ENCODE measurements around the gene DGLUCY.

The DGLUCY gene

GRCh38 chr14:91229005-91229382 lies 115.1 kb downstream of the DGLUCY start (continued):
- TF ChIP-seq ZNF335 (tag by site-specific recombination; conservative IDR thresholded peaks at IDR 0.05), result no peak
- TF ChIP-seq, protein P1, sequence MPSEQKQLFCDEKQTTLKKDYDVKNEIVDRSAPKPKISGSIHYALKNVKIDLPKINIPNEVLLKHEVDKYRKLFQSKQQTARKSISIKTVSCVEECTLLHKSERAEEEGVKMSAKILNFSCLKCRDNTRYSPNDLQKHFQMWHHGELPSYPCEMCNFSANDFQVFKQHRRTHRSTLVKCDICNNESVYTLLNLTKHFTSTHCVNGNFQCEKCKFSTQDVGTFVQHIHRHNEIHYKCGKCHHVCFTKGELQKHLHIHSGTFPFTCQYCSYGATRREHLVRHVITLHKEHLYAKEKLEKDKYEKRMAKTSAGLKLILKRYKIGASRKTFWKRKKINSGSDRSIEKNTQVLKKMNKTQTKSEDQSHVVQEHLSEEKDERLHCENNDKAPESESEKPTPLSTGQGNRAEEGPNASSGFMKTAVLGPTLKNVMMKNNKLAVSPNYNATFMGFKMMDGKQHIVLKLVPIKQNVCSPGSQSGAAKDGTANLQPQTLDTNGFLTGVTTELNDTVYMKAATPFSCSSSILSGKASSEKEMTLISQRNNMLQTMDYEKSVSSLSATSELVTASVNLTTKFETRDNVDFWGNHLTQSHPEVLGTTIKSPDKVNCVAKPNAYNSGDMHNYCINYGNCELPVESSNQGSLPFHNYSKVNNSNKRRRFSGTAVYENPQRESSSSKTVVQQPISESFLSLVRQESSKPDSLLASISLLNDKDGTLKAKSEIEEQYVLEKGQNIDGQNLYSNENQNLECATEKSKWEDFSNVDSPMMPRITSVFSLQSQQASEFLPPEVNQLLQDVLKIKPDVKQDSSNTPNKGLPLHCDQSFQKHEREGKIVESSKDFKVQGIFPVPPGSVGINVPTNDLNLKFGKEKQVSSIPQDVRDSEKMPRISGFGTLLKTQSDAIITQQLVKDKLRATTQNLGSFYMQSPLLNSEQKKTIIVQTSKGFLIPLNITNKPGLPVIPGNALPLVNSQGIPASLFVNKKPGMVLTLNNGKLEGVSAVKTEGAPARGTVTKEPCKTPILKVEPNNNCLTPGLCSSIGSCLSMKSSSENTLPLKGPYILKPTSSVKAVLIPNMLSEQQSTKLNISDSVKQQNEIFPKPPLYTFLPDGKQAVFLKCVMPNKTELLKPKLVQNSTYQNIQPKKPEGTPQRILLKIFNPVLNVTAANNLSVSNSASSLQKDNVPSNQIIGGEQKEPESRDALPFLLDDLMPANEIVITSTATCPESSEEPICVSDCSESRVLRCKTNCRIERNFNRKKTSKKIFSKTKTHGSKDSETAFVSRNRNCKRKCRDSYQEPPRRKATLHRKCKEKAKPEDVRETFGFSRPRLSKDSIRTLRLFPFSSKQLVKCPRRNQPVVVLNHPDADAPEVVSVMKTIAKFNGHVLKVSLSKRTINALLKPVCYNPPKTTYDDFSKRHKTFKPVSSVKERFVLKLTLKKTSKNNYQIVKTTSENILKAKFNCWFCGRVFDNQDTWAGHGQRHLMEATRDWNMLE (tag by site-specific recombination; conservative IDR thresholded peaks at IDR 0.05; ENCODE audit: low read depth), result no peak

GRCh38 chr14:91229743-91230200 lies 115.9 kb downstream of the DGLUCY start:
- H3K9me3 ChIP-seq (ENCODE audit: control insufficient read depth, insufficient read depth, low read depth, low read length), result no peaks in the 10 kb centered on the region
- no peaks in the 10 kb centered on the region for H3K36me3 ChIP-seq (ENCODE audit: control insufficient read depth in 2 of 2, insufficient read depth in 1 of 2, low read length in 2 of 2)
- TF ChIP-seq BCL11A (tag by site-specific recombination; IDR thresholded peaks at IDR 0.05; ENCODE audit: low read depth) (no peak), BCL11B (tag by site-specific recombination; IDR thresholded peaks at IDR 0.05; ENCODE audit: low read depth) (no peak), SALL2 (tag by site-specific recombination; IDR thresholded peaks at IDR 0.05; ENCODE audit: borderline replicate concordance) (no peak)
- ChIA-PET CTCF (no interaction called here), POLR2A (no interaction called here)
- H3K27ac ChIP-seq (ENCODE audit: extremely low read depth, low read depth, low read length), result no peak overlapping the region
- no peak overlapping the region for H3K4me3 ChIP-seq (ENCODE audit: low read depth, low read length)
- H3K4me1 ChIP-seq (ENCODE audit: control insufficient read depth, insufficient read depth, low read length), result no peaks in the 10 kb centered on the region

GRCh38 chr14:91230397-91231035 lies 116.6 kb downstream of the DGLUCY start:
- no peak overlapping the region for H3K27ac ChIP-seq (ENCODE audit: extremely low read depth, low read depth, low read length)
- H3K4me3 ChIP-seq (ENCODE audit: low read depth, low read length), result no peak overlapping the region
- ChIA-PET POLR2A (interaction anchor here (0.6 kb wide), 1 partner anchor 45 kb away, joined by 3 read pairs; no protein-coding TSS in a partner anchor), CTCF (interaction anchor here (0.6 kb wide), 1 partner anchor 60 kb away, joined by 4 read pairs; no protein-coding TSS in a partner anchor)
- TF ChIP-seq ZBTB17 (tag by site-specific recombination; IDR thresholded peaks at IDR 0.05) (no peak), PATZ1 (tag by site-specific recombination; IDR thresholded peaks at IDR 0.05) (no peak), ZNF561 (tag by site-specific recombination; IDR thresholded peaks at IDR 0.05; ENCODE audit: borderline replicate concordance) (no peak)
- TF ChIP-seq, protein P2, sequence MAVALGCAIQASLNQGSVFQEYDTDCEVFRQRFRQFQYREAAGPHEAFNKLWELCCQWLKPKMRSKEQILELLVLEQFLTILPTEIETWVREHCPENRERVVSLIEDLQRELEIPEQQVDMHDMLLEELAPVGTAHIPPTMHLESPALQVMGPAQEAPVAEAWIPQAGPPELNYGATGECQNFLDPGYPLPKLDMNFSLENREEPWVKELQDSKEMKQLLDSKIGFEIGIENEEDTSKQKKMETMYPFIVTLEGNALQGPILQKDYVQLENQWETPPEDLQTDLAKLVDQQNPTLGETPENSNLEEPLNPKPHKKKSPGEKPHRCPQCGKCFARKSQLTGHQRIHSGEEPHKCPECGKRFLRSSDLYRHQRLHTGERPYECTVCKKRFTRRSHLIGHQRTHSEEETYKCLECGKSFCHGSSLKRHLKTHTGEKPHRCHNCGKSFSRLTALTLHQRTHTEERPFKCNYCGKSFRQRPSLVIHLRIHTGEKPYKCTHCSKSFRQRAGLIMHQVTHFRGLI (tag by site-specific recombination; IDR thresholded peaks at IDR 0.05), result no peak
- H3K36me3 ChIP-seq (ENCODE audit: control insufficient read depth in 2 of 2, insufficient read depth in 1 of 2, low read length in 2 of 2), result no peaks in the 10 kb centered on the region
- no peaks in the 10 kb centered on the region for H3K9me3 ChIP-seq (ENCODE audit: control insufficient read depth, insufficient read depth, low read depth, low read length)
- no peaks in the 10 kb centered on the region for H3K4me1 ChIP-seq (ENCODE audit: control insufficient read depth, insufficient read depth, low read length)

GRCh38 chr14:91231446-91231845 lies 117.6 kb downstream of the DGLUCY start:
- H3K36me3 ChIP-seq (ENCODE audit: control insufficient read depth in 2 of 2, insufficient read depth in 1 of 2, low read length in 2 of 2), result no peaks in the 10 kb centered on the region
- POLR2A ChIA-PET, result no interaction called here
- no peak overlapping the region for H3K27ac ChIP-seq (ENCODE audit: extremely low read depth, low read depth, low read length)
- CTCF ChIA-PET, result no interaction called here
- H3K4me1 ChIP-seq (ENCODE audit: control insufficient read depth, insufficient read depth, low read length), result no peaks in the 10 kb centered on the region
- no peak overlapping the region for H3K4me3 ChIP-seq (ENCODE audit: low read depth, low read length)
- H3K9me3 ChIP-seq (ENCODE audit: control insufficient read depth, insufficient read depth, low read depth, low read length), result no peaks in the 10 kb centered on the region
- TF ChIP-seq ZNF510 (tag by site-specific recombination; IDR thresholded peaks at IDR 0.05; ENCODE audit: insufficient replicate concordance) (no peak), ZNF785 (tag by site-specific recombination; IDR thresholded peaks at IDR 0.05) (no peak), ZNF48 (tag by site-specific recombination; IDR thresholded peaks at IDR 0.05) (no peak), ZBTB44 (tag by site-specific recombination; IDR thresholded peaks at IDR 0.05) (no peak), ZBTB6 (tag by site-specific recombination; IDR thresholded peaks at IDR 0.05) (no peak)
